Psoas muscle (tissue), 8 donors: ENCODE results near the gene GSTM5. TPM values are rescaled to one million over a fixed set of nuclear protein-coding genes. Genes with fewer than 3 reads are reported as not detected.
"Not testable (repeated sequence)": the region's sequence is repeated elsewhere in the genome, so short reads cannot be mapped to it uniquely, and the experiment has no call there.

Source experiments
- ATAC-seq, 4 donors: fragments of 200-7000 bp; cut with Tn5 transposase; one replicate each; pipeline ENCODE4 v1.9.1; 2020; ENCODE audit warnings: moderate library complexity in 3 of 4, mild to moderate bottlenecking in 2 of 4
- DNase-seq, 2 donors: peaks; one replicate each; pipeline ENCODE4 v3.0.0-alpha.2; 2020
- H3K27ac ChIP-seq: fragments of 200-600 bp; one replicate; pipeline ENCODE4 v1.8.0; 2022
- H3K27me3 ChIP-seq, 3 donors: fragments of 200-600 bp in 1 of 3; one replicate each; pipeline versions ENCODE4 v1.6.1 to v1.8.0; 2013 to 2022; ENCODE audit warnings: low read length in 2 of 3, mild to moderate bottlenecking in 2 of 3, moderate library complexity in 1 of 3; ENCODE audit not compliant: insufficient read depth in 3 of 3
- H3K36me3 ChIP-seq, 2 donors: fragments of 200-600 bp in 1 of 2; one replicate each; pipeline versions ENCODE4 v1.6.1 to v1.8.0; 2013 to 2022; ENCODE audit warnings: low read depth in 1 of 2, mild to moderate bottlenecking in 1 of 2, moderate library complexity in 1 of 2; ENCODE audit not compliant: insufficient read depth in 1 of 2
- H3K4me1 ChIP-seq: fragments of 200-600 bp; one replicate; pipeline ENCODE4 v1.8.0; 2022
- H3K4me3 ChIP-seq: fragments of 200-600 bp; one replicate; pipeline ENCODE4 v1.8.0; 2022; ENCODE audit warnings: mild to moderate bottlenecking
- H3K9me3 ChIP-seq: fragments of 200-600 bp; one replicate; pipeline ENCODE4 v1.8.0; 2022
- WGBS, 3 donors: extraction: QIAGEN DNeasy Blood & Tissue Kit; methylation state at CpG; one replicate each; pipeline versions ENCODE4 v1.1.6 to v1.1.7; 2013; 5-methylcytosine and 5-hydroxymethylcytosine counted together
- intact Hi-C, 2 donors: fragments of 100-400 bp; cut with DNase I; formaldehyde crosslinking; loops; one replicate each; pipeline versions ENCODE4 v1.11.0 to v1.14.2; 2022
- polyA plus RNA-seq, 3 donors: library from polyadenylated mRNA; stranded (reverse); fragments of 200-250 nt; gene quantifications; one replicate each; pipeline ENCODE4 v1.2.3, GENCODE V29; 2013
- total RNA-seq, 4 donors: library from RNA; stranded (reverse); fragmentation: NEBNext Ultra II Directional in 2 of 4; extraction: Animal tissue kit (Norgen Biotek cat#: 25700) in 2 of 4; gene quantifications; one replicate each; pipeline versions ENCODE4 v1.2.1 to v1.2.4, GENCODE V29; 2021 to 2023
- TF ChIP-seq, protein P1 (sequence below): fragments of 200-600 bp; IDR thresholded peaks from one replicate; pipeline ENCODE4 v1.8.0; 2022; ENCODE audit warnings: antibody characterized with exemption
- donor health status: healthy with polysubstance abuse.
- donor health status: DM: no; HTN: no; CAD: no; lungs with moderate emphysema.
- donor health status: Bipolar disorder and iron deficiency.
- donor health status: healthy.
- donor health status: DM: yes; HTN: yes; CAD: no.
- donor health status: DM: no; HTN: no; CAD: no.
- donor health status: DM: no; HTN: no; CAD: no.
- donor health status: DM: yes; HTN: yes; CAD: no.

GSTM5 gene
- total and polyA plus RNA-seq, 7 donors, result 0.53 to 5.0 (median 1.1) TPM

DNA sequence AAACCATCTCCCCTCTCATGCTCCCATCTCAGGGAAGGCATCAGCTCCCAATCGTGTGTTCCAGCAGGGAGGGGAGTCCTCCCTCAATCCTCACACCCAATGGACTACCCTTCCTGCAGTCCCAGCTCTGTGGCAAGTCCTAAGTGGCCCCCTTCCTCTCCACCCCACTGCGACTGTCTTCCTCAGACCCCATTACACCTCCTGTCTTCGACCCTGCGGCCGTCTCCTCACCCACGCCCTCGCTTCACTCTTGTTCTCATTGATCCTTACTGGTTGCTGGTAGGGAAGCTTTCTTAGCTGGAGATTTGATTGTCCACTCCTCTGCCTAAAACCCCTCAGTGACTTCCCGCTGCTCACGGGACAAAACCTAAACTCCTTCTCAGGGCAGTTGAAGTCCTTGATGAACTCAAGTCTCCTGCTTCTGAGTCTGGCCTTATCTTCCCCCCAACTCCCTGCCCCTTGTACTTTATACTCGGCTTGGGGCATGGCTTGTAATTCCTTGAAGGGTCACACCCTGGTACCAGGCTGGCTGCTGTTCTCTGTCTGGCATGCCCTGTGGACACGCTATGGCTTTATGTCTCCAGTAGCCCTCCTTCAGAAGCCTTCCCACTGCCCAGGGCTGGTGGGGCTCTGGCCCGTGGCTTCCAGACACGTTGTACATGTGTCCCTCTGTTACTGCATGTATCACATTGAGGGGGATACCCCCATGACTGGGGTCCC is 54.0 kb downstream of the GSTM5 start:
- no peaks in the 10 kb centered on the region for H3K9me3 ChIP-seq
- TF ChIP-seq, protein P1, sequence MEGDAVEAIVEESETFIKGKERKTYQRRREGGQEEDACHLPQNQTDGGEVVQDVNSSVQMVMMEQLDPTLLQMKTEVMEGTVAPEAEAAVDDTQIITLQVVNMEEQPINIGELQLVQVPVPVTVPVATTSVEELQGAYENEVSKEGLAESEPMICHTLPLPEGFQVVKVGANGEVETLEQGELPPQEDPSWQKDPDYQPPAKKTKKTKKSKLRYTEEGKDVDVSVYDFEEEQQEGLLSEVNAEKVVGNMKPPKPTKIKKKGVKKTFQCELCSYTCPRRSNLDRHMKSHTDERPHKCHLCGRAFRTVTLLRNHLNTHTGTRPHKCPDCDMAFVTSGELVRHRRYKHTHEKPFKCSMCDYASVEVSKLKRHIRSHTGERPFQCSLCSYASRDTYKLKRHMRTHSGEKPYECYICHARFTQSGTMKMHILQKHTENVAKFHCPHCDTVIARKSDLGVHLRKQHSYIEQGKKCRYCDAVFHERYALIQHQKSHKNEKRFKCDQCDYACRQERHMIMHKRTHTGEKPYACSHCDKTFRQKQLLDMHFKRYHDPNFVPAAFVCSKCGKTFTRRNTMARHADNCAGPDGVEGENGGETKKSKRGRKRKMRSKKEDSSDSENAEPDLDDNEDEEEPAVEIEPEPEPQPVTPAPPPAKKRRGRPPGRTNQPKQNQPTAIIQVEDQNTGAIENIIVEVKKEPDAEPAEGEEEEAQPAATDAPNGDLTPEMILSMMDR, result no peak
- no peaks in the 10 kb centered on the region for H3K4me1 ChIP-seq
- no peak overlapping the region for H3K4me3 ChIP-seq
- DNase-seq (peak in 1 of 2 donors; percentile 43), ATAC-seq (no peak)
- intact Hi-C loops, result loop anchor here in 1 of 2 donors (10.0 kb wide), 1 partner anchor 61 kb away; no protein-coding TSS in a partner anchor
- no peaks in the 10 kb centered on the region for H3K36me3 ChIP-seq
- no peak overlapping the region for H3K27ac ChIP-seq
- 72 to 82% (median 74%) methylated on average over 13 of the region's 13 CpGs for WGBS, 3 donors
- H3K27me3 ChIP-seq, result no peaks in the 10 kb centered on the region

DNA sequence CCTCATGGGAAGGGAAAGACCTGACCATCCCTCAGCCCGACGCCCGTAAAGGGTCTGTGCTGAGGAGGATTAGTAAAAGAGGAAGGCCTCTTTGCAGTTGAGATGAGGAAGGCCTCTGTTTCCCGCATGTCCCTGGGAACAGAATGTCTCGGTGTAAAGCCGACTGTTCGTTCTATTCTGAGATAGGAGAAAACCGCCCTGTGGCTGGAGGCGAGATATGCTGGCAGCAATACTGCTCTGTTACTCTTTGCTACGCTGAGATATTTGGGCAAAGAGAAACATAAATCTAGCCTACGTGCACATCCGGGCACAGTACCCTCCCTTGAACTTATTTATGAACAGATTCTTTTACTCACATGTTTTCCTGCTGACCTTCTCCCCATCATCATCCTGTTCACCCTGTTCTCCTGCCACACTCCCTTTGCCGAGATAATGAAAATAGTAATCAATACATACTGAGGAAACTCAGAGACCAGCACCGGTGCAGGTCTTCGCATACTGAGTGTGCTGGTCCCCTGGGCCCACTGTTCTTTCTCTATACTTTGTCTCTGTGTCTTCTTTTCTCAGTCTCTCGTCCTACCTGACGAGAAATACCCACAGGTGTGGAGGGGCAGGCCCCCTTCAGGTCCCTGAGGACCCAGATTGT is 55.1 kb downstream of the GSTM5 start:
- not testable (repeated sequence) for ATAC-seq, H3K4me3 ChIP-seq, H3K4me1 ChIP-seq, H3K36me3 ChIP-seq, H3K9me3 ChIP-seq, H3K27me3 ChIP-seq, H3K27ac ChIP-seq
- intact Hi-C loops, result loop anchor here in 1 of 2 donors (10.0 kb wide), 1 partner anchor 62 kb away; no protein-coding TSS in a partner anchor
- DNase-seq, result peak in 1 of 2 donors; percentile 18
- 81 to 92% (median 82%) methylated on average over 17 of the region's 17 CpGs for WGBS, 3 donors

Other genes starting within 250 kb of the GSTM5 start
- gene SYPL2, start 245.7 kb upstream of the GSTM5 start, total RNA-seq, result 100 to 1,000 TPM; 125 to 203 (median 163) TPM
- gene SYPL2, start 245.7 kb upstream of the GSTM5 start, polyA plus RNA-seq, result 10 to 100 TPM; 35.3 to 67.8 (median 66.2) TPM
- 10 to 100 TPM in 1 of 4 donors, 1 to 10 TPM in 3; 4.4 to 14.1 (median 8.4) TPM for gene ATXN7L2, start 228.3 kb upstream of the GSTM5 start, total RNA-seq
- gene ATXN7L2, start 228.3 kb upstream of the GSTM5 start, polyA plus RNA-seq, result 1 to 10 TPM; 5.1 to 5.2 (median 5.1) TPM
- 1 to 10 TPM; 2.4 to 4.0 (median 3.7) TPM for gene CYB561D1, start 218.2 kb upstream of the GSTM5 start, total RNA-seq
- gene CYB561D1, start 218.2 kb upstream of the GSTM5 start, polyA plus RNA-seq, result 10 to 100 TPM in 1 of 3 donors, 1 to 10 TPM in 2; 1.8 to 15.0 (median 3.5) TPM
- gene AMIGO1, start 202.5 kb upstream of the GSTM5 start, total RNA-seq, result 10 to 100 TPM in 3 of 4 donors, 1 to 10 TPM in 1; 8.7 to 16.6 (median 11.4) TPM
- gene AMIGO1, start 202.5 kb upstream of the GSTM5 start, polyA plus RNA-seq, result 10 to 100 TPM in 1 of 3 donors, 1 to 10 TPM in 2; 3.1 to 16.0 (median 8.0) TPM
- gene GPR61, start 172.4 kb upstream of the GSTM5 start, total RNA-seq, result 1 to 10 TPM in 1 of 4 donors, under 1 TPM in 1, not detected in 2; 0.18 to 1.4 TPM
- under 1 TPM in 1 of 3 donors, not detected in 2; 0.10 TPM for gene GPR61, start 172.4 kb upstream of the GSTM5 start, polyA plus RNA-seq
- gene GNAI3, start 163.6 kb upstream of the GSTM5 start, total RNA-seq, result 1 to 10 TPM; 1.4 to 2.3 (median 1.7) TPM
- gene GNAI3, start 163.6 kb upstream of the GSTM5 start, polyA plus RNA-seq, result 1 to 10 TPM in 2 of 3 donors, under 1 TPM in 1; 0.96 to 2.9 (median 1.5) TPM
- not detected for gene GNAT2, start 92.6 kb upstream of the GSTM5 start, total RNA-seq
- gene GNAT2, start 92.6 kb upstream of the GSTM5 start, polyA plus RNA-seq, result under 1 TPM in 2 of 3 donors, not detected in 1; 0.07 to 0.16 TPM
- gene AMPD2, start 92.4 kb upstream of the GSTM5 start, total RNA-seq, result 10 to 100 TPM in 1 of 4 donors, 1 to 10 TPM in 3; 7.3 to 13.1 (median 8.7) TPM
- 10 to 100 TPM in 1 of 3 donors, 1 to 10 TPM in 2; 4.2 to 13.9 (median 5.6) TPM for gene AMPD2, start 92.4 kb upstream of the GSTM5 start, polyA plus RNA-seq
- gene GSTM4, start 56.2 kb upstream of the GSTM5 start, total RNA-seq, result 10 to 100 TPM; 35.0 to 56.2 (median 46.9) TPM
- gene GSTM4, start 56.2 kb upstream of the GSTM5 start, polyA plus RNA-seq, result 10 to 100 TPM; 26.0 to 46.8 (median 42.9) TPM
- 100 to 1,000 TPM in 2 of 4 donors, 10 to 100 TPM in 2; 38.7 to 175 (median 105) TPM for gene GSTM2, start 44.2 kb upstream of the GSTM5 start, total RNA-seq
- gene GSTM2, start 44.2 kb upstream of the GSTM5 start, polyA plus RNA-seq, result 10 to 100 TPM; 35.5 to 86.8 (median 61.4) TPM
- gene GSTM1, start 24.4 kb upstream of the GSTM5 start, total RNA-seq, result 10 to 100 TPM in 2 of 4 donors, under 1 TPM in 1, not detected in 1; 0.42 to 89.4 (median 27.6) TPM
- gene GSTM1, start 24.4 kb upstream of the GSTM5 start, polyA plus RNA-seq, result 10 to 100 TPM in 2 of 3 donors, under 1 TPM in 1; 0.21 to 41.2 (median 27.5) TPM
- 10 to 100 TPM; 10.1 to 49.4 (median 25.4) TPM for gene GSTM3, start 28.8 kb downstream of the GSTM5 start, total RNA-seq
- 10 to 100 TPM; 39.8 to 79.8 (median 42.3) TPM for gene GSTM3, start 28.8 kb downstream of the GSTM5 start, polyA plus RNA-seq
- gene EPS8L3, start 51.7 kb downstream of the GSTM5 start, total RNA-seq, result under 1 TPM in 1 of 4 donors, not detected in 3; 0.64 TPM
- under 1 TPM in 2 of 3 donors, not detected in 1; 0.03 to 0.57 TPM for gene EPS8L3, start 51.7 kb downstream of the GSTM5 start, polyA plus RNA-seq
- 10 to 100 TPM in 3 of 4 donors, 1 to 10 TPM in 1; 7.9 to 14.7 (median 10.6) TPM for gene CSF1, start 198.6 kb downstream of the GSTM5 start, total RNA-seq
- gene CSF1, start 198.6 kb downstream of the GSTM5 start, polyA plus RNA-seq, result 10 to 100 TPM in 1 of 3 donors, 1 to 10 TPM in 2; 3.7 to 13.8 (median 6.3) TPM